ENCODE data around the gene KCTD16. TPM values are rescaled to one million over a fixed set of nuclear protein-coding genes. Genes with fewer than 3 reads are reported as not detected.

KCTD16 gene
- total and polyA plus RNA-seq, 2 donors: 0.02 to 0.09 TPM

DNA sequence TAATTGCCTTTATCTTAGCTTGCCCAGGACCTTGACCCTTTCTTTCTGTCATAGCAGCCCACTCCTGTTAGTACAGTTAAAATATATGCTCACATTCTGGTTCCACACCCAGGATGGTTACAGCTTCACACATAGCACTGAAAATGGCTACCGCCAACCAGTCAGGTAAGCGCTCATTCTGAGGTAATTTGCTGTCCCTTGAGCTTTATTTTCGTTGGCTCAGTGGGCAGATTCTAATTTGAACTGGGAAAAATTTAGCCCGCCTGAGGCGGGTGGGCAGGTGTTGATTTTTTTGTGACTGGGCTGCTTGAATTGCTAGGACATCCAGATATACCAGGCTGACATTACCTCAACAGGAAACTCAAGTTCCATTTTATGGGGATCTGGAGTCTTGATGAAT, 137.5 kb downstream of the KCTD16 start:
- Histone ChIP-seq H3K27me3 (ENCODE audit: control insufficient read depth in 2 of 2, insufficient read depth in 1 of 2, low read length in 1 of 2) (no peaks in the 10 kb centered on the region), H3K4me1 (ENCODE audit: control insufficient read depth in 2 of 2, insufficient read depth in 2 of 2, low read length in 2 of 2) (no peaks in the 10 kb centered on the region)
- 91% methylated on average over 5 of the region's 5 CpGs for WGBS

DNA sequence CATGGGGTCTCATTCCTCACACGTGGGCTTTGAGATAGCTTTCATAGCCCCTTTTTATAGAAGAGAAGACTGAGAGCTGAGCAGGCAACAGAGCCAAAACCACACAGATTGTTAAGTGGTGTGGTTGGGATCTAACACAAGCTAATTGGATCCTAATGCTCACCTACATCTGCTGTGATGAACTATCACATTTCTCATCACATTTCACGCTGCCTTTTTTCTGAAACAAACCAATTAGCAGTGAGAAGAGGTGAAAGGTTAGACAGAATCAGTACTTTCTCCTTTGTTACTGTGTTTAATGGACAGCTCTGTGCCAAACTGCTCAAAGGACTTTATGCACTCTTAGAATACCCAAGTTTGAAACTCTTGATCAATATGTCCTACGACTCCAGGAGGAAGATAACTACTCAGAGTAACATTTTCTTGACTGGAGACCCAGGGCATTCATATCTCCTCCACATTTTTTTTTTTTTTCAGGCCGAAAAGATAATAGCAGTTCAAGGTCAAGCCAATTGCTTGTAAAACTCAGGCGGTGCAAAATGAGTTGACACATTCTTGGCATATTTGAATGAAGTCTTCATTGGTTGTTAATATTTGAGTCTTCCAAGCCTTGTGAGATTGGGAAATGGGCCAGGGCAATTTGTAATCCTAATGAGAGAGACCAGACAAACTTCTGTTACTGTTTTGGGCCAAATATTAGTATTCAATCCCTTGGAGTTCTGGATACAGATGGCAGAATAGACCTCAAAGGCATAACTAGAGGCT, 138.4 kb downstream of the KCTD16 start:
- 88% methylated on average over 5 of the region's 5 CpGs for WGBS
- Histone ChIP-seq H3K9me3 (ENCODE audit: control insufficient read depth in 2 of 2, insufficient read depth in 1 of 2, low read length in 1 of 2) (no peaks in the 10 kb centered on the region), H3K27ac (ENCODE audit: low read depth in 1 of 2, low read length in 1 of 2) (no peak overlapping the region), H3K27me3 (ENCODE audit: control insufficient read depth in 2 of 2, insufficient read depth in 1 of 2, low read length in 1 of 2) (no peaks in the 10 kb centered on the region), H3K36me3 (ENCODE audit: control insufficient read depth in 2 of 2, insufficient read depth in 2 of 2, low read length in 1 of 2) (no peaks in the 10 kb centered on the region), H3K4me1 (ENCODE audit: control insufficient read depth in 2 of 2, insufficient read depth in 2 of 2, low read length in 2 of 2) (no peaks in the 10 kb centered on the region), H3K4me3 (ENCODE audit: low read length in 2 of 2) (no peak overlapping the region)
- DNase-seq (ENCODE audit: low read depth in 6 of 9, low spot score in 9 of 9): no peak

More for the DNA sequence above, 137.5 kb downstream of the KCTD16 start:
- DNase-seq (ENCODE audit: low read depth in 6 of 9, low spot score in 9 of 9): no peak
- Histone ChIP-seq H3K36me3 (ENCODE audit: control insufficient read depth in 2 of 2, insufficient read depth in 2 of 2, low read length in 1 of 2) (no peaks in the 10 kb centered on the region), H3K9me3 (ENCODE audit: control insufficient read depth in 2 of 2, insufficient read depth in 1 of 2, low read length in 1 of 2) (no peaks in the 10 kb centered on the region), H3K27ac (ENCODE audit: low read depth in 1 of 2, low read length in 1 of 2) (no peak overlapping the region), H3K4me3 (ENCODE audit: low read length in 2 of 2) (no peak overlapping the region)

DNA sequence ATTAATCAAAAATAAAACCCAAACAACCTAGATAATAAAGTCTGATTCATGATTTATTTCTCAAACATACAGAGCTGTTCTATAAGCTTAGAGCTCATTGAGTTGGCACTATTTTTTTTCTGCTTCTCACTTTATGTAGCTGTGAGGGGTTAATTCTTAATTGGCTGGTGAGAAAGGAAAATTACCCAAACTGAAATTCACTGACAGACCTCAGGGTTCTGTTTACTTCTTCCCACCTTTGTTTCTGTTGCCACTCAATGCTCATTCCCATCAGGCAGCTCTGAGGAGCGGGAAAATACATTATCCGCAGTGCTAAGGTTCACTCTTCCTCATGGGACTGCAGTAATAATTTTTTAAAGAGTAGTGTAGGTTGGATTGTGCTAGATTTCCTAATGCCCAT, 139.9 kb downstream of the KCTD16 start:
- no peak for DNase-seq (ENCODE audit: low read depth in 6 of 9, low spot score in 9 of 9)
- no peaks in the 10 kb centered on the region for H3K4me1 ChIP-seq (ENCODE audit: control insufficient read depth in 2 of 2, insufficient read depth in 2 of 2, low read length in 2 of 2)
- H3K27ac ChIP-seq (ENCODE audit: low read depth in 1 of 2, low read length in 1 of 2): no peak overlapping the region
- 96% methylated on average over 2 of the region's 2 CpGs for WGBS
- H3K36me3 ChIP-seq (ENCODE audit: control insufficient read depth in 2 of 2, insufficient read depth in 2 of 2, low read length in 1 of 2): no peaks in the 10 kb centered on the region
- H3K9me3 ChIP-seq (ENCODE audit: control insufficient read depth in 2 of 2, insufficient read depth in 1 of 2, low read length in 1 of 2): no peaks in the 10 kb centered on the region
- H3K4me3 ChIP-seq (ENCODE audit: low read length in 2 of 2): no peak overlapping the region
- no peaks in the 10 kb centered on the region for H3K27me3 ChIP-seq (ENCODE audit: control insufficient read depth in 2 of 2, insufficient read depth in 1 of 2, low read length in 1 of 2)

DNA sequence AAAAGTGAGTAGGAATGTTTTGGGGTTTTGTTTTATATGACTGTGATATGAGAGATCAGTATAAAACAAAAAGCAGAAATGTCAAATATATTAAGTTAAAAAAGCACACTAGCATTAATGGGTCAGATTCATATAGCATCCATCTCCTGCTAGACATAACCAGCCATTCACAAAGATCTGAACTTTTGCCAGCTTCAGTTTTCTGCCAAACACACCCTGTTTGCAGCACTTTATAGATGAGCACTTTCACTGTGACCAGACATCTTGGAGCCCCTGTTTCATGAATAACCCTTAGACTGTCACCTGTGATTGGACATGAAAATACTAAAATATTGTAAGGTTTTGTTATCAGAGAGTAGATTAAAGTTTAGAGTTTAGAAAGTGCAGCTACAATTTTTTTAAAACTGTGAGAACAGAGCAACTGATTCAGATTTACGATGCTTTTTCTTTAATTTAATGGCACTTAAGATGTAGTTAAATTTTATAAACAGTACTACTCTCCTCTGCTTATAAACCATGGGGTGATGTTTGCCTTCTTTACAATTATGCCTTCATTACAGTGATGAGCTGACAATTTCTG, 142.6 kb downstream of the KCTD16 start:
- WGBS: 93% methylated on average over 1 of the region's 1 CpG
- no peaks in the 10 kb centered on the region for H3K9me3 ChIP-seq (ENCODE audit: control insufficient read depth in 2 of 2, insufficient read depth in 1 of 2, low read length in 1 of 2)
- no peaks in the 10 kb centered on the region for H3K4me1 ChIP-seq (ENCODE audit: control insufficient read depth in 2 of 2, insufficient read depth in 2 of 2, low read length in 2 of 2)
- no peak for DNase-seq (ENCODE audit: low read depth in 6 of 9, low spot score in 9 of 9)
- H3K27me3 ChIP-seq (ENCODE audit: control insufficient read depth in 2 of 2, insufficient read depth in 1 of 2, low read length in 1 of 2): no peaks in the 10 kb centered on the region
- no peak overlapping the region for H3K4me3 ChIP-seq (ENCODE audit: low read length in 2 of 2)
- H3K27ac ChIP-seq (ENCODE audit: low read depth in 1 of 2, low read length in 1 of 2): no peak overlapping the region
- no peaks in the 10 kb centered on the region for H3K36me3 ChIP-seq (ENCODE audit: control insufficient read depth in 2 of 2, insufficient read depth in 2 of 2, low read length in 1 of 2)

DNA sequence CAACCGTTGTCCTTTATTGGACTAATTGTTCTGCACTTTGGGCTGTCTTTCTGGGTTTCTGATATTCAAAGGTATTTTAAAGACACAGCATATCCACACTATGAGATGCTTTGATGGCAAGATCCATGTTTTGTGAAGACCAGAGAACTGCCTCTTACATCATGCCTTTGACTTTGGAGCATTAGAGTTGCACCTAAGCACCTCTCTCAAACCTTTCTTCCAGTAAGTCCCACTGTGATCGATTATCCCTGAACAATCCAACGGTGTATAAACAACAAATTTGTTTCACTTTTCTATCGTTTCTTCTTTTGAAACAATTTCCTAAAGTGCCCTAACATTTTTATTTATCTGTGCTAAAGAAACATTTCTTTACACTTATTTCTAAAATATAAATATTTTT, 144.4 kb downstream of the KCTD16 start:
- no peaks in the 10 kb centered on the region for H3K36me3 ChIP-seq (ENCODE audit: control insufficient read depth in 2 of 2, insufficient read depth in 2 of 2, low read length in 1 of 2)
- no peaks in the 10 kb centered on the region for H3K4me1 ChIP-seq (ENCODE audit: control insufficient read depth in 2 of 2, insufficient read depth in 2 of 2, low read length in 2 of 2)
- H3K27me3 ChIP-seq (ENCODE audit: control insufficient read depth in 2 of 2, insufficient read depth in 1 of 2, low read length in 1 of 2): no peaks in the 10 kb centered on the region
- no peaks in the 10 kb centered on the region for H3K9me3 ChIP-seq (ENCODE audit: control insufficient read depth in 2 of 2, insufficient read depth in 1 of 2, low read length in 1 of 2)
- DNase-seq (ENCODE audit: low read depth in 6 of 9, low spot score in 9 of 9): no peak
- WGBS: 92% methylated on average over 4 of the region's 4 CpGs
- no peak overlapping the region for H3K4me3 ChIP-seq (ENCODE audit: low read length in 2 of 2)
- H3K27ac ChIP-seq (ENCODE audit: low read depth in 1 of 2, low read length in 1 of 2): no peak overlapping the region

DNA sequence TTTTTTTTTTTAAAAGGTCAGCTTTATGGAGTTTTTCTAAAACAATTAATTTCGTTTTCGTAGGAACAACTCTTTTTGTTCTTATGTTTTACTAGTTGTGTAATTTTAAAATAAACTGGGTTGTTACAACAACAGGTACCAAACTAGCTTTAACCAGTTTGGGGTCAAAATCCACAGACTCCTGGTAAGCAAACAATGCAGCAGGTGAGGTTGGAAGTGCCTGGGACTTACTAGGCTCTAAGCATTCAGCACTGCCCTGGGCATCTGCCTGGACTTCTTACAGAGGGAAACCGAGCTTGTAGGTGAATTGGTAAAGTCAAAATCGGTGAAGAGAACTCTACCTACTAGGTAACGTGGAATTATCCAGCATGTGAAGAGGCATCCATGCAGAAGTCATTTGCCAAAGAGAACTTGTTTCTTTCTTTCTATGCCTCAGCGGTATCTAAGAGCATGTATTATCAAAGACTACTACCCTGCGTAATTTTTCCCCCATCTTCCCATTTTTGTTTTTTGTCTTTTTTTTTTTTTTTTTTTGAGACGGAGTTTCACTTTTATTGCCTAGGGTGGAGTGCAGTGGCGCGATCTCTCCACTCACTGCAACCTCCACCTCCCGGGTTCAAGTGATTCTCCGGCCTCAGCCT, 145.4 kb downstream of the KCTD16 start:
- Histone ChIP-seq H3K27ac (ENCODE audit: low read depth in 1 of 2, low read length in 1 of 2) (no peak overlapping the region), H3K4me3 (ENCODE audit: low read length in 2 of 2) (no peak overlapping the region), H3K4me1 (ENCODE audit: control insufficient read depth in 2 of 2, insufficient read depth in 2 of 2, low read length in 2 of 2) (no peaks in the 10 kb centered on the region), H3K36me3 (ENCODE audit: control insufficient read depth in 2 of 2, insufficient read depth in 2 of 2, low read length in 1 of 2) (no peaks in the 10 kb centered on the region), H3K9me3 (ENCODE audit: control insufficient read depth in 2 of 2, insufficient read depth in 1 of 2, low read length in 1 of 2) (no peaks in the 10 kb centered on the region), H3K27me3 (ENCODE audit: control insufficient read depth in 2 of 2, insufficient read depth in 1 of 2, low read length in 1 of 2) (no peaks in the 10 kb centered on the region)
- 96% methylated on average over 12 of the region's 12 CpGs for WGBS
- no peak for DNase-seq (ENCODE audit: low read depth in 6 of 9, low spot score in 9 of 9)

DNA sequence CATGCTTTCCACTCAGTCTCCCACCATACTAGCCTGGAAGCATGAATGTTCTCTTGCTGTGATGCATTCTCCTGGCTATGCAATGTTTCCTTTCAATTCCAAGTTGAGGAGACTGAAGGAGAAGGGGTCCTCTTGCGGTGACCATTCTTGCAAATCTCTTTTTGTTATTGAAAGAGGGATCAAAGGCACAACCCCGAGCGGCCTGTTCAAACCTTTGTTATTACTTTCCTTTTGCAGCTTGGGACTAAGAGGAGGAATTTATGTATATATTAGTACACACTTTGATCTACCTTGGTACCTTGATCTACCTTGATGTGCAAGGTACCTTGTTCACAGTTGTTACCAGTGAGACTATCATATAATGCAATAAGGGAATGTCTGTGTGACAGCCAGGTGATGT, 147.3 kb downstream of the KCTD16 start:
- Histone ChIP-seq H3K9me3 (ENCODE audit: control insufficient read depth in 2 of 2, insufficient read depth in 1 of 2, low read length in 1 of 2) (no peaks in the 10 kb centered on the region), H3K4me1 (ENCODE audit: control insufficient read depth in 2 of 2, insufficient read depth in 2 of 2, low read length in 2 of 2) (no peaks in the 10 kb centered on the region), H3K36me3 (ENCODE audit: control insufficient read depth in 2 of 2, insufficient read depth in 2 of 2, low read length in 1 of 2) (no peaks in the 10 kb centered on the region), H3K27me3 (ENCODE audit: control insufficient read depth in 2 of 2, insufficient read depth in 1 of 2, low read length in 1 of 2) (no peaks in the 10 kb centered on the region), H3K4me3 (ENCODE audit: low read length in 2 of 2) (no peak overlapping the region), H3K27ac (ENCODE audit: low read depth in 1 of 2, low read length in 1 of 2) (no peak overlapping the region)
- 95% methylated on average over 3 of the region's 3 CpGs for WGBS
- DNase-seq (ENCODE audit: low read depth in 6 of 9, low spot score in 9 of 9): no peak

DNA sequence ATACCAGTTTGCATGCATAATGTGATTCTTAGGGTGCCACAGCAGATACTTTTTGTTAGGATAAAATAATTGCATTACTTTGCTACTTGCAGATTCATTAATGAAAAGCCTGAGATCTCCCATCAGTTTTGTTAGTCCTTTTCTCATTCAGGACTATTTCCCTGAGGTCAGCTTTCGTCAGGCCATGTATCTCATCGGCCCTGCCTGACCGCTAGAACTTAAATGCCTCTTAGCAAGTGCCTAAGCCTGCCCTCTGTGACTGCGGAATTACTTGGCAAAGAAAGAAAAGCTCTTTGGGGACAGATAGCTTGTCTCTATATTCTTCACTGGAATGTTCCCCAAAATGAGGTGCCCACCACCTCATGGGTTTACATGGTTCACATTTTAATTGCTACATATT, 147.8 kb downstream of the KCTD16 start:
- Histone ChIP-seq H3K9me3 (ENCODE audit: control insufficient read depth in 2 of 2, insufficient read depth in 1 of 2, low read length in 1 of 2) (no peaks in the 10 kb centered on the region), H3K36me3 (ENCODE audit: control insufficient read depth in 2 of 2, insufficient read depth in 2 of 2, low read length in 1 of 2) (no peaks in the 10 kb centered on the region), H3K27ac (ENCODE audit: low read depth in 1 of 2, low read length in 1 of 2) (no peak overlapping the region), H3K4me3 (ENCODE audit: low read length in 2 of 2) (no peak overlapping the region), H3K4me1 (ENCODE audit: control insufficient read depth in 2 of 2, insufficient read depth in 2 of 2, low read length in 2 of 2) (no peaks in the 10 kb centered on the region), H3K27me3 (ENCODE audit: control insufficient read depth in 2 of 2, insufficient read depth in 1 of 2, low read length in 1 of 2) (no peaks in the 10 kb centered on the region)
- no peak for DNase-seq (ENCODE audit: low read depth in 6 of 9, low spot score in 9 of 9)
- WGBS: 91% methylated on average over 4 of the region's 4 CpGs

DNA sequence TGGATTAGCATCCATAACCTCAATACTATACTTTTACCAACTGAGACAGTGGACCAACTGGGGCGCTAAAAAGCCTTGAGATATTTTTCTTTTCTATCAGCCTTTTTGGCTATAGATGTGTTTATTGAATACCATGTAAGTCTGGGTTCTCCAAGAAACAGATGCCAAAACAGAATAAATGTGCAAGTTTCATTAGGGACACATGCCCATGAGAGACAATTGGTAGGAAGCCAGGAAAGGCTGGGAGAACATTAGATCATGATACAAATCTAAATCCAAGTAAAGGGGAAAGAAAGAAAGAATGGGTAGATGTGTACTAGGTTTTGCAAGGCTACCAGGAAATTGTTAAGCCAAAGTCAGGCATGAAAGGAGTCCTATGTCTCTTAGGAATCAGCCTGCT, 152.5 kb downstream of the KCTD16 start:
- Histone ChIP-seq H3K27me3 (ENCODE audit: control insufficient read depth in 2 of 2, insufficient read depth in 1 of 2, low read length in 1 of 2) (no peaks in the 10 kb centered on the region), H3K36me3 (ENCODE audit: control insufficient read depth in 2 of 2, insufficient read depth in 2 of 2, low read length in 1 of 2) (no peaks in the 10 kb centered on the region), H3K9me3 (ENCODE audit: control insufficient read depth in 2 of 2, insufficient read depth in 1 of 2, low read length in 1 of 2) (no peaks in the 10 kb centered on the region), H3K4me3 (ENCODE audit: low read length in 2 of 2) (no peak overlapping the region), H3K27ac (ENCODE audit: low read depth in 1 of 2, low read length in 1 of 2) (no peak overlapping the region), H3K4me1 (ENCODE audit: control insufficient read depth in 2 of 2, insufficient read depth in 2 of 2, low read length in 2 of 2) (no peaks in the 10 kb centered on the region)
- 94% methylated on average over 1 of the region's 1 CpG for WGBS
- DNase-seq (ENCODE audit: low read depth in 6 of 9, low spot score in 9 of 9): no peak

All from thymus (tissue), 11 donors.